ENCODE measurements around the gene SPSB4.

DNA sequence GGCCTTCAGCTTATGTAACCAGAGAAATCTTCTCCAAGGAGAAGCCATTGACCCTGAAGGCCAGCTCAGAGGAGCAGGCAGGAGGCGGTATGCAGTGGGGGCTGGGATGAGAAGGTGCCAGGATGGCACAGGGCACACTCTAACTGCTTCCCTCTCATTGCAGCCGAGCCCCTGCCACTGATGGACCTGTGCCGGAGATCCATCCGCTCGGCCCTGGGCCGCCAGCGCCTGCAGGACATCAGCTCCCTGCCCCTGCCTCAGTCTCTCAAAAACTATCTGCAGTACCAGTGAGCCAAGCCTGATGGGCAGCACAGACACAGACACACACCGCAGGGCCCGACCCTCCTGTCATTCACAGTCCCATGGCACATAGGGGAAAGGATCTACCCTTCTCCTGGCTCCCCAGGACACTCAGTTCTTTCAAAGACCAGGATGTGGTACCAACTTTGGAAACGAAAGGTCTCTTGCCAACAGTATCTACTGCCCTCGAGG is 95.9 kb downstream of the SPSB4 start:
- no peak for TF ChIP-seq ZKSCAN1 (IDR thresholded peaks at IDR 0.05; ENCODE audit: low read depth, low read length)
- no peak for TF ChIP-seq TSHZ1 (CRISPR knock-in tag; IDR thresholded peaks at IDR 0.05)
- no peak for TF ChIP-seq ZNF449 (CRISPR knock-in tag; IDR thresholded peaks at IDR 0.05)
- TF ChIP-seq, protein P1, sequence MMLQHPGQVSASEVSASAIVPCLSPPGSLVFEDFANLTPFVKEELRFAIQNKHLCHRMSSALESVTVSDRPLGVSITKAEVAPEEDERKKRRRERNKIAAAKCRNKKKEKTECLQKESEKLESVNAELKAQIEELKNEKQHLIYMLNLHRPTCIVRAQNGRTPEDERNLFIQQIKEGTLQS (IDR thresholded peaks at IDR 0.05) = no peak
- TF ChIP-seq, protein P1 (CRISPR knock-in tag; conservative IDR thresholded peaks at IDR 0.05) = no peak
- no peak for TF ChIP-seq POLR2A (conservative IDR thresholded peaks at IDR 0.05)
- no peak for TF ChIP-seq ZNF239 (CRISPR knock-in tag; IDR thresholded peaks at IDR 0.05)
- TF ChIP-seq POLR2AphosphoS5 (IDR thresholded peaks at IDR 0.05; ENCODE audit: control insufficient read depth, insufficient read depth, low read depth, low read length) = no peak
- no peak for TF ChIP-seq RNF2 (IDR thresholded peaks at IDR 0.05)
- no peak for TF ChIP-seq YY1 (IDR thresholded peaks at IDR 0.05; ENCODE audit: borderline replicate concordance in 1 of 3, control insufficient read depth in 1 of 3, extremely low read depth in 1 of 3, insufficient read depth in 3 of 3, insufficient read length in 1 of 3, insufficient replicate concordance in 2 of 3, low read depth in 1 of 3, low read length in 2 of 3)
- no peak for TF ChIP-seq FOXM1 (IDR thresholded peaks at IDR 0.05; ENCODE audit: low read depth)
- TF ChIP-seq FOXM1 (CRISPR knock-in tag; IDR thresholded peaks at IDR 0.05; ENCODE audit: low read depth) = no peak
- TF ChIP-seq DMBX1 (CRISPR knock-in tag; IDR thresholded peaks at IDR 0.05; ENCODE audit: borderline replicate concordance) = no peak
- TF ChIP-seq SMARCC2 (IDR thresholded peaks at IDR 0.05; ENCODE audit: low read depth) = no peak
- no peak for TF ChIP-seq ESRRB (CRISPR knock-in tag; IDR thresholded peaks at IDR 0.05; ENCODE audit: borderline replicate concordance)
- no peak for TF ChIP-seq SMAD1 (IDR thresholded peaks at IDR 0.05; ENCODE audit: low read depth, low read length, partially characterized antibody)
